Loucy (cell line): ENCODE measurements around the gene MAP10.

Experiments used
- H2AFZ ChIP-seq: fragments of 200-600 bp; sonication (generic); 2 replicates; pipeline ENCODE4 v1.6.0; 2016; ENCODE audit warnings: antibody characterized with exemption, mild to moderate bottlenecking, low read length, moderate library complexity
- H3F3A ChIP-seq: fragments of 200-600 bp; 2 replicates; pipeline ENCODE4 v1.6.0; 2016; ENCODE audit warnings: antibody characterized with exemption, low read depth, mild to moderate bottlenecking
- H3K27me3 ChIP-seq: fragments of 200-600 bp; sonication (generic); 2 replicates; pipeline ENCODE4 v1.6.1; 2014; ENCODE audit warnings: low read length, mild to moderate bottlenecking; ENCODE audit not compliant: insufficient read depth, poor library complexity, severe bottlenecking
- H3K36me3 ChIP-seq: fragments of 200-600 bp; sonication (generic); 2 replicates; pipeline ENCODE4 v1.6.1; 2016; ENCODE audit warnings: low read length; ENCODE audit not compliant: insufficient read depth
- H3K4me1 ChIP-seq: fragments of 200-600 bp; sonication (generic); 2 replicates; pipeline ENCODE4 v1.5.1; 2014; ENCODE audit warnings: low read length, mild to moderate bottlenecking; ENCODE audit not compliant: insufficient read depth, poor library complexity, severe bottlenecking
- H3K4me2 ChIP-seq: fragments of 200-600 bp; sonication (generic); 2 replicates; pipeline ENCODE4 v1.6.0; 2014; ENCODE audit warnings: antibody characterized with exemption, low read length, low read depth, mild to moderate bottlenecking; ENCODE audit not compliant: poor library complexity, severe bottlenecking
- H3K4me3 ChIP-seq: fragments of 200-600 bp; sonication (generic); 2 replicates; pipeline ENCODE4 v1.5.1; 2014; ENCODE audit warnings: low read length, mild to moderate bottlenecking, mixed read lengths; ENCODE audit not compliant: poor library complexity, severe bottlenecking
- H3K79me2 ChIP-seq: fragments of 200-600 bp; sonication (generic); 2 replicates; pipeline ENCODE4 v1.6.1; 2014; ENCODE audit warnings: low read length; ENCODE audit not compliant: insufficient read depth
- H3K9ac ChIP-seq: fragments of 200-600 bp; sonication (generic); 2 replicates; pipeline ENCODE4 v1.6.0; 2014; ENCODE audit warnings: mild to moderate bottlenecking, low read depth, low read length, moderate library complexity; ENCODE audit not compliant: poor library complexity, severe bottlenecking
- H3K9me2 ChIP-seq: fragments of 200-600 bp; sonication (generic); replicated peaks from 2 replicates; pipeline ENCODE4 v1.6.1; 2016; ENCODE audit warnings: low read depth, low read length, mixed read lengths
- H3K9me3 ChIP-seq: fragments of 200-600 bp; sonication (generic); 2 replicates; pipeline ENCODE4 v1.6.1; 2014; ENCODE audit warnings: mild to moderate bottlenecking, antibody characterized with exemption, low read length, low read depth; ENCODE audit not compliant: insufficient read depth
- H4K20me1 ChIP-seq: fragments of 200-600 bp; sonication (generic); 2 replicates; pipeline ENCODE4 v1.6.0; 2014; ENCODE audit warnings: antibody characterized with exemption, low read length, mild to moderate bottlenecking; ENCODE audit not compliant: insufficient read depth, poor library complexity, severe bottlenecking
- CTCF ChIP-seq: fragments of 200-600 bp; sonication (generic); conservative IDR thresholded peaks from 2 replicates; pipeline ENCODE4 v1.5.1; 2014; ENCODE audit warnings: mild to moderate bottlenecking, antibody characterized with exemption, low read length
- EZH2phosphoT487 ChIP-seq: fragments of 200-600 bp; IDR thresholded peaks from 2 replicates; pipeline ENCODE4 v1.6.1; 2018; ENCODE audit warnings: antibody characterized with exemption, mild to moderate bottlenecking, moderate library complexity, borderline replicate concordance

MAP10 gene

GRCh38 chr1:232853994-232854797 lies 49.0 kb downstream of the MAP10 start:
- H3F3A ChIP-seq, result no peaks in the 10 kb centered on the region
- H2AFZ ChIP-seq, result no peak overlapping the region
- no peaks in the 10 kb centered on the region for H3K36me3 ChIP-seq
- no peaks in the 10 kb centered on the region for H3K79me2 ChIP-seq
- H3K4me2 ChIP-seq, result no peak overlapping the region
- H3K4me1 ChIP-seq, result peaks cover 10% of the 10 kb centered on the region
- no peaks in the 10 kb centered on the region for H3K27me3 ChIP-seq
- no peaks in the 10 kb centered on the region for H3K9me2 ChIP-seq
- H3K4me3 ChIP-seq, result no peak overlapping the region
- H4K20me1 ChIP-seq, result no peaks in the 10 kb centered on the region
- H3K9me3 ChIP-seq, result no peaks in the 10 kb centered on the region
- TF ChIP-seq EZH2phosphoT487 (no peak), CTCF (no peak)
- no peak overlapping the region for H3K9ac ChIP-seq

- TF ChIP-seq CTCF (no peak), EZH2phosphoT487 (no peak)
- Histone ChIP-seq H3K27me3 (no peaks in the 10 kb centered on the region), H4K20me1 (no peaks in the 10 kb centered on the region), H3K9me2 (no peaks in the 10 kb centered on the region), H3K79me2 (no peaks in the 10 kb centered on the region), H3K4me1 (peaks cover 10% of the 10 kb centered on the region), H3K4me2 (no peak overlapping the region), H3K9me3 (no peaks in the 10 kb centered on the region), H3K9ac (no peak overlapping the region), H3K36me3 (no peaks in the 10 kb centered on the region), H3K4me3 (no peak overlapping the region), H3F3A (no peaks in the 10 kb centered on the region), H2AFZ (no peak overlapping the region)
Measured at GRCh38 chr1:232854798-232855159, 49.6 kb downstream of the MAP10 start.

GRCh38 chr1:232856541-232856940 lies 51.3 kb downstream of the MAP10 start:
- TF ChIP-seq EZH2phosphoT487 (no peak), CTCF (no peak)
- H2AFZ ChIP-seq, result peak overlapping the region; percentile 34
- H3K36me3 ChIP-seq, result no peaks in the 10 kb centered on the region

More at GRCh38 chr1:232856541-232856940, 51.3 kb downstream of the MAP10 start:
- Histone ChIP-seq H3K4me2 (no peak overlapping the region), H3K4me3 (no peak overlapping the region), H3K9me2 (no peaks in the 10 kb centered on the region), H3K4me1 (peaks cover 10% of the 10 kb centered on the region), H3K27me3 (no peaks in the 10 kb centered on the region), H3K79me2 (no peaks in the 10 kb centered on the region), H4K20me1 (no peaks in the 10 kb centered on the region), H3K9me3 (no peaks in the 10 kb centered on the region), H3F3A (no peaks in the 10 kb centered on the region), H3K9ac (no peak overlapping the region)
